ENCODE results near the gene SH3GLB1. TPM values are rescaled to one million over a fixed set of nuclear protein-coding genes. Genes with fewer than 3 reads are reported as not detected.

Gene SH3GLB1
- total RNA-seq, 1 donor from 2014 or later: 78.3 TPM

- intact Hi-C loops (cut with micrococcal nuclease): no loop called here
These were observed 69.2 kb downstream of the SH3GLB1 start for GRCh38 chr1:86773341-86774288.

GRCh38 chr1:86774305-86775295 is 70.2 kb downstream of the SH3GLB1 start:
- intact Hi-C loops (cut with micrococcal nuclease): no loop called here

GRCh38 chr1:86775395-86775794 is 71.0 kb downstream of the SH3GLB1 start:
- intact Hi-C loops (cut with micrococcal nuclease): no loop called here

GRCh38 chr1:86776108-86776507 is 71.7 kb downstream of the SH3GLB1 start:
- intact Hi-C loops (cut with micrococcal nuclease): no loop called here

GRCh38 chr1:86778569-86779239 is 74.3 kb downstream of the SH3GLB1 start:
- intact Hi-C loops (cut with micrococcal nuclease): no loop called here

GRCh38 chr1:86779308-86780191 is 75.2 kb downstream of the SH3GLB1 start:
- intact Hi-C loops (cut with micrococcal nuclease): no loop called here

- intact Hi-C loops (cut with micrococcal nuclease): no loop called here
These were observed 78.1 kb downstream of the SH3GLB1 start for GRCh38 chr1:86782482-86782881.

- intact Hi-C loops (cut with micrococcal nuclease): no loop called here
These were observed 83.2 kb downstream of the SH3GLB1 start for GRCh38 chr1:86787621-86788020.

GRCh38 chr1:86788300-86789206 is 84.2 kb downstream of the SH3GLB1 start:
- intact Hi-C loops (cut with micrococcal nuclease): no loop called here

- intact Hi-C loops (cut with micrococcal nuclease): no loop called here
These were observed 90.9 kb downstream of the SH3GLB1 start for GRCh38 chr1:86795316-86795715.

Other genes starting within 250 kb of the SH3GLB1 start
- gene CLCA1, start 235.6 kb upstream of the SH3GLB1 start, total RNA-seq: not detected in 2 replicates
- gene CLCA4, start 157.5 kb upstream of the SH3GLB1 start, total RNA-seq: not detected in 2 replicates
- gene SELENOF, start 209.6 kb downstream of the SH3GLB1 start, total RNA-seq: 200 and 207 TPM in 2 replicates
- gene HS2ST1, start 210.1 kb downstream of the SH3GLB1 start, total RNA-seq: 17.1 and 18.7 TPM in 2 replicates

Data from T-helper 1 cell treated with Interleukin-12 subunit alpha and Interleukin-12 subunit beta and Interleukin-4 antibody, amounts not matched to agents 30 ng/mL and 1 ng/mL, for 36 hours (primary cell).